HepG2 (cell line): ENCODE data around the gene SEC14L1. TPM values are rescaled to one million over a fixed set of nuclear protein-coding genes. Genes with fewer than 3 reads are reported as not detected.
A peak's percentile ranks its signal among the peaks of the same experiment; 100 is the strongest.

Experiments used
- CBFB ChIP-seq: sonication (generic); formaldehyde crosslinking; IDR thresholded peaks from 2 replicates; pipeline ENCODE4 v1.4.0; 2020; ENCODE audit warnings: missing genetic modification reagents
- CCDC6 ChIP-seq: sonication (generic); formaldehyde crosslinking; IDR thresholded peaks from 2 replicates; pipeline ENCODE4 v1.8.1; 2022; ENCODE audit warnings: mild to moderate bottlenecking, missing genetic modification reagents, moderate library complexity
- CENPBD1 ChIP-seq: sonication (generic); formaldehyde crosslinking; IDR thresholded peaks from 2 replicates; pipeline ENCODE4 v1.8.0; 2022; ENCODE audit warnings: missing genetic modification reagents, low read depth, mild to moderate bottlenecking, borderline replicate concordance
- FOXP4 ChIP-seq: sonication (generic); formaldehyde crosslinking; IDR thresholded peaks from 2 replicates; pipeline ENCODE4 v1.4.0; 2020; ENCODE audit warnings: missing genetic modification reagents
- PCBP2 ChIP-seq: fragments of 200-400 bp; formaldehyde crosslinking; optimal IDR thresholded peaks from 2 replicates; pipeline ENCODE3; 2018; ENCODE audit warnings: low read length, low read depth; ENCODE audit not compliant: poor library complexity, severe bottlenecking
- PITX1 ChIP-seq: sonication (generic); formaldehyde crosslinking; IDR thresholded peaks from 2 replicates; pipeline ENCODE4 v1.5.1; 2020; ENCODE audit warnings: mild to moderate bottlenecking, missing genetic modification reagents
- POLR2G ChIP-seq: fragments of 200-400 bp; formaldehyde crosslinking; IDR thresholded peaks from 2 replicates; pipeline ENCODE4 v1.6.1; 2018; ENCODE audit warnings: mild to moderate bottlenecking, low read depth, low read length, moderate library complexity
- SALL1 ChIP-seq: sonication (generic); formaldehyde crosslinking; IDR thresholded peaks from 2 replicates; pipeline ENCODE4 v1.8.0; 2022; ENCODE audit warnings: mild to moderate bottlenecking, missing genetic modification reagents
- SALL2 ChIP-seq: sonication (generic); formaldehyde crosslinking; IDR thresholded peaks from 2 replicates; pipeline ENCODE4 v1.8.1; 2023; ENCODE audit warnings: mild to moderate bottlenecking, missing genetic modification reagents, inconsistent platforms
- SSRP1 ChIP-seq: IDR thresholded peaks from 2 replicates; pipeline ENCODE4 v1.6.1; 2016; ENCODE audit warnings: control low read depth
- TCF7 ChIP-seq: sonication (generic); IDR thresholded peaks from 2 replicates; pipeline ENCODE4 v1.6.1; 2016; ENCODE audit warnings: antibody characterized with exemption, low read depth
- THAP7 ChIP-seq: sonication (generic); formaldehyde crosslinking; IDR thresholded peaks from 2 replicates; pipeline ENCODE4 v1.8.1; 2023; ENCODE audit warnings: mild to moderate bottlenecking, missing genetic modification reagents
- THAP8 ChIP-seq: sonication (generic); formaldehyde crosslinking; IDR thresholded peaks from 2 replicates; pipeline ENCODE4 v1.5.1; 2020; ENCODE audit warnings: missing genetic modification reagents, mild to moderate bottlenecking, borderline replicate concordance
- ZBTB38 ChIP-seq: sonication (generic); formaldehyde crosslinking; IDR thresholded peaks from 2 replicates; pipeline ENCODE4 v1.5.1; 2020; ENCODE audit warnings: mild to moderate bottlenecking, missing genetic modification reagents
- ZFY ChIP-seq: sonication (generic); formaldehyde crosslinking; IDR thresholded peaks from 2 replicates; pipeline ENCODE4 v1.4.0; 2020; ENCODE audit warnings: missing genetic modification reagents
- ZNF24 ChIP-seq: fragments of 450-650 bp; IDR thresholded peaks from 2 replicates; pipeline ENCODE4 v1.6.1; 2017; ENCODE audit warnings: antibody characterized with exemption, mild to moderate bottlenecking
- ZNF724P ChIP-seq: sonication (generic); formaldehyde crosslinking; IDR thresholded peaks from 2 replicates; pipeline ENCODE4 v1.8.0; 2022; ENCODE audit warnings: missing genetic modification reagents, borderline replicate concordance
- ZNF773 ChIP-seq: sonication (generic); formaldehyde crosslinking; IDR thresholded peaks from 2 replicates; pipeline ENCODE4 v1.4.0; 2020; ENCODE audit warnings: missing genetic modification reagents, borderline replicate concordance
- polyA plus RNA-seq, 8 experiments: library from polyadenylated mRNA; depleted of rRNA in 3 of 8; stranded (reverse) in 7 of 8; unstranded in 1 of 8; fragments of >200 nt; fragmentation: Illumina TruSeq in 4 of 8; extraction: Trizol in 4 of 8; gene quantifications; 2 replicates each; pipeline versions ENCODE4 v1.2.1 to v1.2.3, GENCODE V29; 2011 to 2016; ENCODE audit warnings: low read depth in 4 of 8, missing spikeins in 1 of 8, mixed read lengths in 1 of 8; ENCODE audit not compliant: insufficient read depth in 1 of 8
- total RNA-seq, 5 experiments: library from RNA; depleted of rRNA; stranded (reverse); fragments of >200 nt; fragmentation: Illumina TruSeq; extraction: Trizol; gene quantifications; 2 replicates each; pipeline ENCODE4 v1.2.3, GENCODE V29; 2016; ENCODE audit warnings: low read depth in 1 of 5
- TF ChIP-seq, protein P1 (sequence below): sonication (generic); formaldehyde crosslinking; IDR thresholded peaks from 2 replicates; pipeline ENCODE4 v1.4.0; 2020; ENCODE audit warnings: missing genetic modification reagents

The SEC14L1 gene
- total and polyA plus RNA-seq, 2 of the 13 experiments (the other 11 are each of a cell fraction or from before 2014, with no cell fraction given): 26.3 to 43.9 TPM

- peak; percentile 34; the same call in 1 of the 2 replicates for TF ChIP-seq SALL1
- TF ChIP-seq ZBTB38 (CRISPR knock-in tag): no peak
- no peak for TF ChIP-seq CCDC6 (CRISPR knock-in tag)
- TF ChIP-seq THAP8: no peak
- TF ChIP-seq ZNF773 (CRISPR knock-in tag): no peak
- TF ChIP-seq PCBP2: no peak
- TF ChIP-seq PITX1 (CRISPR knock-in tag): no peak
- TF ChIP-seq ZNF24: no peak
- TF ChIP-seq TCF7: peak; percentile 73
- no peak for TF ChIP-seq ZFY (CRISPR knock-in tag)
- no peak for TF ChIP-seq CBFB (CRISPR knock-in tag)
- no peak for TF ChIP-seq ZNF724P
- 0 out of 2 replicates have a peak, but pooled peaks have one; percentile 23 for TF ChIP-seq FOXP4 (CRISPR knock-in tag)
- TF ChIP-seq THAP7 (CRISPR knock-in tag): no peak
- TF ChIP-seq SALL2 (CRISPR knock-in tag): no peak
- no peak for TF ChIP-seq SSRP1 (CRISPR knock-in tag)
- TF ChIP-seq, protein P1, sequence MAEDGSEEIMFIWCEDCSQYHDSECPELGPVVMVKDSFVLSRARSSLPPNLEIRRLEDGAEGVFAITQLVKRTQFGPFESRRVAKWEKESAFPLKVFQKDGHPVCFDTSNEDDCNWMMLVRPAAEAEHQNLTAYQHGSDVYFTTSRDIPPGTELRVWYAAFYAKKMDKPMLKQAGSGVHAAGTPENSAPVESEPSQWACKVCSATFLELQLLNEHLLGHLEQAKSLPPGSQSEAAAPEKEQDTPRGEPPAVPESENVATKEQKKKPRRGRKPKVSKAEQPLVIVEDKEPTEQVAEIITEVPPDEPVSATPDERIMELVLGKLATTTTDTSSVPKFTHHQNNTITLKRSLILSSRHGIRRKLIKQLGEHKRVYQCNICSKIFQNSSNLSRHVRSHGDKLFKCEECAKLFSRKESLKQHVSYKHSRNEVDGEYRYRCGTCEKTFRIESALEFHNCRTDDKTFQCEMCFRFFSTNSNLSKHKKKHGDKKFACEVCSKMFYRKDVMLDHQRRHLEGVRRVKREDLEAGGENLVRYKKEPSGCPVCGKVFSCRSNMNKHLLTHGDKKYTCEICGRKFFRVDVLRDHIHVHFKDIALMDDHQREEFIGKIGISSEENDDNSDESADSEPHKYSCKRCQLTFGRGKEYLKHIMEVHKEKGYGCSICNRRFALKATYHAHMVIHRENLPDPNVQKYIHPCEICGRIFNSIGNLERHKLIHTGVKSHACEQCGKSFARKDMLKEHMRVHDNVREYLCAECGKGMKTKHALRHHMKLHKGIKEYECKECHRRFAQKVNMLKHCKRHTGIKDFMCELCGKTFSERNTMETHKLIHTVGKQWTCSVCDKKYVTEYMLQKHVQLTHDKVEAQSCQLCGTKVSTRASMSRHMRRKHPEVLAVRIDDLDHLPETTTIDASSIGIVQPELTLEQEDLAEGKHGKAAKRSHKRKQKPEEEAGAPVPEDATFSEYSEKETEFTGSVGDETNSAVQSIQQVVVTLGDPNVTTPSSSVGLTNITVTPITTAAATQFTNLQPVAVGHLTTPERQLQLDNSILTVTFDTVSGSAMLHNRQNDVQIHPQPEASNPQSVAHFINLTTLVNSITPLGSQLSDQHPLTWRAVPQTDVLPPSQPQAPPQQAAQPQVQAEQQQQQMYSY (CRISPR knock-in tag): peak; percentile 96
- TF ChIP-seq POLR2G: peak; percentile 48; the same call in 1 of the 2 replicates
- no peak for TF ChIP-seq CENPBD1 (CRISPR knock-in tag)
Observed at GRCh38 chr17:77116371-77116860, 24.4 kb upstream of the SEC14L1 start (continued).
